Measurements from ENCODE around the gene OR51I1.

The OR51I1 gene

GRCh38 chr11:5441414-5441813 lies at the start of gene OR51I1:
OR51I1 (minus strand) TSS chr11:5441514; CDS start chr11:5441514, 0 bp downstream.
- DNase-seq = no peak

- DNase-seq = no peak
These were observed 48.5 kb upstream of the OR51I1 start for GRCh38 chr11:5489576-5490357.

GRCh38 chr11:5488798-5489399 lies 47.6 kb upstream of the OR51I1 start:
- DNase-seq = no peak

GRCh38 chr11:5488385-5488784 lies 47.1 kb upstream of the OR51I1 start, which contains the start of gene OR52D1:
OR52D1 (plus strand) TSS chr11:5488685; CDS start chr11:5488707, 22 bp downstream.
- DNase-seq = no peak

DNA sequence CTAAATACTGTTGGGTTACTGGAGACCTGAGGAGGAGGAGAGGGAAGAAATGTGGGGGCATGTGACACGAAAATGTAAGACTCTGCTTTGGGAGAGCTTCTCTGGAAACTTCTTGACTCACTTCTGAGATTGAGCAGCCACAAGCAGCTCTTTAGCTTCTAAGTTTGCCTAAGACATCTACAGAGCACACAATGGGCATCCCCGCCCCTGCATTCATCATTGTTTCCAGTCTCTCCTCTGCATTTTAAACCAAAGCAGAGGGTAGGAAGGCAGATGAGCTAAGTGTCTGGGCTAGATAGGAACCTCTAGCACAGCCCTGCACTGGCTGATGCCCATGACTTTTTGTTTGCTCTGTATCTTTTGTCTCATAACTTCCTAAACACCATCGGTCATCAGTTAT lies 45.1 kb upstream of the OR51I1 start:
- no peak for DNase-seq

DNA sequence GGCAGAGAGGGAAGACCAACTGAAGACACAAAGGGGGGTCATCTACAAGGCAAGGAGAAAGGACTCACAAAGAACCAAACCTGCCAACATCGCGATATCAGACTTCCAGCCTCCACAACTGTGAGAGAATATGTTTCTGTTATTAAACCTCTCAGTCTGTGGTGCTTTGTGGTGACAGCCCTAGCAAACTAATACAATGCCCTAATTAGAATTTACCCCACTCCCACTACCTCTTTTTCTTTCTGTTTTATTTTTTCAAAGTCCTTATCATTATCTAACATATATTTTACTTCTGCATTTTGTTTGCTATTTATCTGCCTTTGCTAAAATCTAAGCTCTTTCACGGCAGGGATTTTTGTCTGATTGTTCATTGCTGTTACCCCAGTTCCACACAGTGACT lies 44.7 kb upstream of the OR51I1 start:
- DNase-seq = no peak

DNA sequence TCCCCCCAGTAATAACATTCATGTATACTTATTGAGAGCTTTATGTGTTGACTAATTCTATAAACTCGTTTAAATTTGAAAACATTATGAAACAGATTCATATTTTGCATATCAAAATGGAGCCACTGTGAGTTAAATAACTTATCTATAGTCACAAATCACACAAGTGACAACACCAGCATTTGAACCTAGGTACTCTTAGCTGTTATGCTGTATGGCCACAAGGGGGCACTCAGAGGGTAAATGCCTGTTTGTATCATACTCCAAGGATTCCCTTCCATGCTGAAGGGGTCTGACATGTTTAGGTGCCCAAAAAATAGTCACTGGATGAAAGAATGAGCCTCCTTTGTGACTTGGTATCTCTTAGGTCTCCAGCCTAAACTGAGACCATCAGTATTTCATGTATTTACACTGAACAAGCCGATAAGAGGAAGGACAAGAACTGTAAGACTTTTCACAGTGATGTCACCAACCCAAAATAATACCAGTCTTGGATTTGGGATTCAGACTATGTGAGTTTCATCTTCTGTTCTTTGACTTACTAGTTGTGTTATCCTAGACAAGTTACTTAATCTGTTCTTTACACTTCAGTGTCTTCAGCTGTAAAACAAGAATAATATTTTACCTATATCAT lies 35.0 kb upstream of the OR51I1 start:
- peak; percentile 15 for DNase-seq

DNA sequence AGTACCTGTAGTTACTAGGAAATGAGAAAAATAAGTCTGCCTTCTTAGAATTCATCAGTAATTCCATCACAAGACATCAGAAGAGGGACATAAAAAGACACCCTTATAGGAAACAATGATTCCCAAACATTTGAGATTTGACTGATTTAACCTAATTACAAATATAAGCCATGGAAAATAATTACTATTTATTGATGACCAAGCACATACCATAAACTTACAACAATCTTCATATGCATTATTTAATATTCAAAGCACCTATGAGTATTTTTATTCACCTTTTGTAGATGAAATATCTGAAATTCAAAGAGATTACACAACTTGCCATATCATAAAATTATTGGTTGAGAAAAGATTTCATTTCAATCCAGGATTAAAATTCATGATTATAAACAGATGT lies 32.6 kb upstream of the OR51I1 start:
- no peak for DNase-seq

DNA sequence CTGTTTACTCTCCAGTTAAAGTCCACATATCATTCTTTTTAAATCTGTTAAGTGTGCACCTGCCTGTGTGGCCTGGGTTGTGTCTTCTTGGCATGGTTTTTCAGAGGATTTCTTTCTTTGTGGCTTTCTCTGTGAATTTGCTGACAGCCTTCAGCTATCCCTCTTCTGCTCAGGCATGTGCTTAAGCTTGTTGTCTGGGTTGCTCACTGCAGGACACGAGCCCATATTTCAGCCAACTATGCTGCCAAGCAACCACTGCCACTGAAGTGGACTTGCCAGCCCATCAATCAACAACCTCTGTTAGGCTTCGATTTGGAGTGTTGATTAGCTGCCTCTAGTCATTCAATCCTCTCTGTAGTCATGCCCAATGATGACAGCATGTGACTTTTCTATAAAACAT lies 26.2 kb upstream of the OR51I1 start:
- no peak for DNase-seq

GRCh38 chr11:5460983-5461621 lies 19.8 kb upstream of the OR51I1 start:
- DNase-seq = no peak

DNA sequence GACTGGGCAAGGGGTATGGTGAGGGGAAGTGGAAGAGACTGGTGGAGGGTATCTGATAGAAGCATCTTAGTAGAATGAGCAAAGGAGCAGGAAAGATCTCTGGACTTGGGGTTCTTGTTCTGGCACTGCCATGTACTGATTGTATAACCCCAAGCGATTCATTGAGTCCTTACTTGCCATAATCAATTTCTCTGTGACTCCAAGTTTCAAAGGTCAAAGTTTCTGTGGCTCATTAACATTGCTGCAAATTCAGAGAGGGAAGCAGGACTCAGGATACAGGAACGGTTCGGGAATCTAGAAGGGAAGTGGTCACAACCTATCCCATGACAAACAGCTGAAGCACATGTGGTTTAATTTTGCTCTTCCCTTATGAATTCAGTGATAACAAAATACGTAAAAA lies 8.1 kb upstream of the OR51I1 start:
- DNase-seq = no peak

- no peak for DNase-seq
These were observed 7.7 kb upstream of the OR51I1 start, which contains the start of gene OR51I2 for GRCh38 chr11:5449023-5449422. OR51I2 (plus strand) TSS chr11:5449323; CDS start chr11:5453489, 4,166 bp downstream.

DNA sequence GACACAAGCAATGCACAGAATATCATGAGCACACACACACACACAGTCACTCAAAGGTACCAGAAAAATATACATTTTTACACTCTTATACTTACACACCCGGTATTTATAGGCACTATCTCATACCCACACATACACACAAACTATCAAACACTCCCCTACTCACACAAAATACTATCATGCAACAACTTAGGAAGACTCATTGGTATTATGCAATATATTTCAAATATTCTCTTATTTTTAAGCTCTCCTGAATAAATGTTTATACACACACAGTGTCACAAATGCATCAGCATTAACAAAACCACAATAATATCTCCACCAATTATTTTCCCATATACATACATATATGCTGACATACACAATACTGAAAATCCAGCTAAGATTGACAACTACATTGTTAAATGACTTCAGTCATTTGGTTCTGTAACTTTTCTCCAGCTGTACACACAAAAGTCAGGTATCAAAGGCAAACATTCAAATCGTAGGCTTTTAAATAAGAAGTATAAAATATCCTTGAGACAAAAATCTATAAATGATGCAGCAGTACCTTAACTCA lies 2.6 kb upstream of the OR51I1 start:
- DNase-seq = no peak

GRCh38 chr11:5423131-5423530 lies 18.2 kb downstream of the OR51I1 start:
- no peak for DNase-seq

GRCh38 chr11:5421811-5422210 lies 19.5 kb downstream of the OR51I1 start, which contains the start of gene OR51Q1:
OR51Q1 (plus strand) TSS chr11:5422111; CDS start chr11:5422201, 90 bp downstream.
- DNase-seq = no peak

GRCh38 chr11:5420993-5421392 lies 20.3 kb downstream of the OR51I1 start:
- no peak for DNase-seq

GRCh38 chr11:5405173-5405572 lies 36.1 kb downstream of the OR51I1 start:
- DNase-seq = no peak

DNA sequence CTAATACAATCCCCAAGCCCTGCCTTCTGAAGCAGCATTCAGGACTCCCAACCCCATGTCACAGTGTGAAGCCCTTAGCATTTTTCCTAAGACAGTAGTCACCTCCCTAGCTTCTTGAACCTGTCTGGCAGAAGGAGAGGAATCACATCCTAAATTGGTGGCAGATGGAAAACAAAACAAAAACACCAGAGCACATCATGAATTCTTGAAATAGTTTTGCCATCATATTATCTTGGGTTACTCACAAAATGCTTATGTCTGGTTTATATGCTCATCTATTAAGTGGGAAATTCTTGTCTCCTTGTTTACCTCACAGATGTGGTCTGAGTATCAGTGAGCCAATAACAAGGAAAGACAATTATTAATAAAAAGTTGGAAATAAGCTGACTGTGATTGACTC lies 42.4 kb downstream of the OR51I1 start:
- DNase-seq = no peak

GRCh38 chr11:5394091-5394490 lies 47.2 kb downstream of the OR51I1 start:
- DNase-seq = no peak

Measured in stimulated activated CD4-positive, alpha-beta T cell treated with anti-CD3 and anti-CD28 coated beads, Interleukin-12 subunit alpha, Interleukin-12 subunit beta, amount 100 ng/mL, for 4 hours (primary cell).